Ishikawa (cell line): ENCODE data around the gene MOB3B.

Source experiments
- CEBPB ChIP-seq: IDR thresholded peaks from 2 replicates; pipeline ENCODE4 v1.6.1; 2012
- CREB1 ChIP-seq: IDR thresholded peaks from 2 replicates; pipeline ENCODE4 v1.6.1; 2012; ENCODE audit warnings: low read depth
- EGR1 ChIP-seq: IDR thresholded peaks from 2 replicates; pipeline ENCODE4 v1.6.1; 2012
- EP300 ChIP-seq: IDR thresholded peaks from 2 replicates; pipeline ENCODE4 v1.6.1; 2012; ENCODE audit warnings: borderline replicate concordance
- FOXM1 ChIP-seq: IDR thresholded peaks from 2 replicates; pipeline ENCODE4 v1.6.1; 2012; ENCODE audit warnings: low read depth, borderline replicate concordance
- NFIC ChIP-seq: IDR thresholded peaks from 2 replicates; pipeline ENCODE4 v1.6.1; 2012
- RAD21 ChIP-seq: IDR thresholded peaks from 2 replicates; pipeline ENCODE4 v1.6.1; 2012; ENCODE audit warnings: low read depth
- TAF1 ChIP-seq: IDR thresholded peaks from 2 replicates; pipeline ENCODE4 v1.6.1; 2012; ENCODE audit warnings: low read depth, mild to moderate bottlenecking
- YY1 ChIP-seq: IDR thresholded peaks from 2 replicates; pipeline ENCODE4 v1.6.1; 2012; ENCODE audit warnings: low read depth
- ZBTB7A ChIP-seq: IDR thresholded peaks from 2 replicates; pipeline ENCODE4 v1.6.1; 2012; ENCODE audit warnings: low read depth
- TF ChIP-seq, protein P1 (sequence below): IDR thresholded peaks from 2 replicates; pipeline ENCODE4 v1.6.1; 2012
- TF ChIP-seq, protein P2 (sequence below): IDR thresholded peaks from 2 replicates; pipeline ENCODE4 v1.6.1; 2012; ENCODE audit warnings: low read depth, mild to moderate bottlenecking

DNA sequence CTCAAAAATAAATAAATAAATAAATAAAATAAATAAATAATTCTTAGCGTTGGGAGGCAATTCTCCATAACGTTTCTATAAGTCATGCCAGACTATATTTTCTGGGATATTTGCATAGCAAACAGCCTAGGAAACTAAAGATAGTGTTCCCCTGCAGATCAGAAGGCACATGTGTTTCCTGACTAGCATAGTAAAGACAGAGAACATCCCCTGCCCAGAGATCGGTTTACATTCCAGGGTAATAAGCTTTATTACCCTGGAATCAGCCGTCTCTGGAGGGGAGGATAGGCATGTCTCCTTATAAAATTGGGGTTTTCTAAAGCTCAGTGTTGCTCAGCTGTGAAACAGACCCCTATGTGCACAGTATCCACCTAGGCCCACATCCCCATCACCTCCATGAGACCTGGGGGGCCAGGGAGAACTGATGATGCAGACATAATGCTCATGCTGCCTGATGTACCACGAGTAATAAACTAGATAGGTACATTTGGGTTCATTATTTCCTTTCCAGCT lies 42.4 kb downstream of the MOB3B start:
- TF ChIP-seq EP300: no peak
- TF ChIP-seq NFIC: no peak
- TF ChIP-seq ZBTB7A: no peak
- TF ChIP-seq YY1: no peak
- TF ChIP-seq, protein P1, sequence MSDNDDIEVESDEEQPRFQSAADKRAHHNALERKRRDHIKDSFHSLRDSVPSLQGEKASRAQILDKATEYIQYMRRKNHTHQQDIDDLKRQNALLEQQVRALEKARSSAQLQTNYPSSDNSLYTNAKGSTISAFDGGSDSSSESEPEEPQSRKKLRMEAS: no peak
- no peak for TF ChIP-seq CEBPB
- no peak for TF ChIP-seq FOXM1
- no peak for TF ChIP-seq CREB1
- no peak for TF ChIP-seq RAD21
- TF ChIP-seq, protein P2, sequence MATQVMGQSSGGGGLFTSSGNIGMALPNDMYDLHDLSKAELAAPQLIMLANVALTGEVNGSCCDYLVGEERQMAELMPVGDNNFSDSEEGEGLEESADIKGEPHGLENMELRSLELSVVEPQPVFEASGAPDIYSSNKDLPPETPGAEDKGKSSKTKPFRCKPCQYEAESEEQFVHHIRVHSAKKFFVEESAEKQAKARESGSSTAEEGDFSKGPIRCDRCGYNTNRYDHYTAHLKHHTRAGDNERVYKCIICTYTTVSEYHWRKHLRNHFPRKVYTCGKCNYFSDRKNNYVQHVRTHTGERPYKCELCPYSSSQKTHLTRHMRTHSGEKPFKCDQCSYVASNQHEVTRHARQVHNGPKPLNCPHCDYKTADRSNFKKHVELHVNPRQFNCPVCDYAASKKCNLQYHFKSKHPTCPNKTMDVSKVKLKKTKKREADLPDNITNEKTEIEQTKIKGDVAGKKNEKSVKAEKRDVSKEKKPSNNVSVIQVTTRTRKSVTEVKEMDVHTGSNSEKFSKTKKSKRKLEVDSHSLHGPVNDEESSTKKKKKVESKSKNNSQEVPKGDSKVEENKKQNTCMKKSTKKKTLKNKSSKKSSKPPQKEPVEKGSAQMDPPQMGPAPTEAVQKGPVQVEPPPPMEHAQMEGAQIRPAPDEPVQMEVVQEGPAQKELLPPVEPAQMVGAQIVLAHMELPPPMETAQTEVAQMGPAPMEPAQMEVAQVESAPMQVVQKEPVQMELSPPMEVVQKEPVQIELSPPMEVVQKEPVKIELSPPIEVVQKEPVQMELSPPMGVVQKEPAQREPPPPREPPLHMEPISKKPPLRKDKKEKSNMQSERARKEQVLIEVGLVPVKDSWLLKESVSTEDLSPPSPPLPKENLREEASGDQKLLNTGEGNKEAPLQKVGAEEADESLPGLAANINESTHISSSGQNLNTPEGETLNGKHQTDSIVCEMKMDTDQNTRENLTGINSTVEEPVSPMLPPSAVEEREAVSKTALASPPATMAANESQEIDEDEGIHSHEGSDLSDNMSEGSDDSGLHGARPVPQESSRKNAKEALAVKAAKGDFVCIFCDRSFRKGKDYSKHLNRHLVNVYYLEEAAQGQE: no peak
- TF ChIP-seq TAF1: no peak
- no peak for TF ChIP-seq EGR1
